Inflammatory macrophage treated with lipopolysaccharide for 4 hours (primary cell): ENCODE data around the gene SLC7A1.
"Not testable (repeated sequence)": the region's sequence is repeated elsewhere in the genome, so short reads cannot be mapped to it uniquely, and the experiment has no call there.

ENCODE experiments used
- DNase-seq: peaks from one replicate; pipeline ENCODE4 v3.0.0-alpha.2; 2020

The SLC7A1 gene

GRCh38 chr13:29595380-29596063 is at the start of gene SLC7A1:
SLC7A1 (minus strand) TSS chr13:29595688; CDS start chr13:29536188, 59,500 bp downstream.
- DNase-seq: peak; percentile 84

- no peak for DNase-seq
Observed at GRCh38 chr13:29640665-29641064, 45.2 kb upstream of the SLC7A1 start.

- not testable (repeated sequence) for DNase-seq
Observed at GRCh38 chr13:29636831-29637230, 41.3 kb upstream of the SLC7A1 start.

GRCh38 chr13:29624997-29625396 is 29.5 kb upstream of the SLC7A1 start:
- DNase-seq: no peak

DNA sequence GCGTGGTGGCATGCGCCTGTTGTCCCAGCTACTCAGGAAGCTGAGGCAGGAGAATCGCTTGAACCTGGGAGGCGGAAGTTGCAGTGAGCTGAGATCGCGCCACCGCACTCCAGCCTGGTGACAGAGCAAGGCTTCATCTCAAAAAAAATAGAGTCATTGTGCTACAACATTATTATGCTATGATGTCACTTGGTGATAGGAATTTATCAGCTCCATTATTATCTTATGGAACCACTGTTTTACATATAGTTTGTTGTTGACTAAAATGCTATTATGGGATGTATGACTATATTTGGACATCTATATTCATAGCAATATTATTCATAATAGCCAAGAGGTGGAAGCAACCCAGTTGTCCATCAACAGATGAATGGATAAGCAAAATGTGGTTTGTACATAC is 26.4 kb upstream of the SLC7A1 start:
- no peak for DNase-seq

GRCh38 chr13:29621051-29621800 is 25.7 kb upstream of the SLC7A1 start:
- DNase-seq: no peak

- DNase-seq: no peak
Observed at GRCh38 chr13:29619995-29620394, 24.5 kb upstream of the SLC7A1 start.

DNA sequence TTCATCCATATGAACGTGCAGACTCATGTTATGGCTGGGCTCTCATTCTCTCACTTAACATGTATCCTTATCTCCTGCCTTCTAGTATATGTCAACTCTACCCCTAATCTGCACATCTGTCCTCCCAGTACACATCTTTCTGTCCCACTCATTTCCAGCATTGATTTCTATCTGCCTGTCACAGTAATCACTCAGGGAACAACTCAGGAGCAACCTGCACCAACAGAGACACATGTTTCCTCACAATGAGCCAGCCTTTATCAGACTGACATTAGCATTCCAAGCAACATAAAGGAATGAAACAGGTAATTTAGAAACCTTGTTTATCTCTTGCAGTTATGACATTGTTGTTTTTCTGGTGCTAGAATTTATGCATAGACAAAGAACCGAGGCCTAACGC is 17.6 kb upstream of the SLC7A1 start:
- DNase-seq: no peak

- DNase-seq: no peak
Observed at GRCh38 chr13:29607465-29607864, 12.0 kb upstream of the SLC7A1 start.

DNA sequence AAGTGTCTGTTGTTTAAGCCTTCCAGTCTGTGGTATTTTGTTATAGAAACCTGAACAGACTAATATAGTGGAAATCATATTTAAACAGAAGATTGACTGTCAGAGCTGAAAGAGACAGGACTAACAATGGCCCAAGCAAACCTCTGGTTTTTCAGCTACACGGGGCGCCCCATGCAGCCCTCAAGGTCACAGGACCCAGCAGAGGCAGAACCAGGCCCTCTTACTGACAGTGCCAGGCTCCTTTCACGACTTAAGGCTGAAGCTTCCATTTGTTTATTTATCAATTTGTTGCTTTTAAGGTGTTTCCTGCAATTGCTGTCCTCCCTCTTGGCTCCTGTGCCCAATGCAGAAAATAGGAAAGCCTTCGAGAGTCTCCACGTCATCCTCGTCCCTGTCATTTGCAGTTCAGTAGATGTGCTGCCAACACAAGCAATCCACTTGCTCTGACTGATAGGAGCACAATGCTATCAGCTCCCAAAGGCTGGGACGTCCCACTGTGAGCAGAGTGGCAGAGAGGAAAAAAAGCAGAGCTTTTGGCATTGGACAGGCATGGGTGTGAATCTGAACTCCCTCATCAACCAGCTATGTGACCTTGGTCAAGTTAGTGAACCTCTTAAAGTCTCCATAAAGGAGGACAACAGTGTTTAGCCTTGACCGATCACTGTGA is 10.5 kb upstream of the SLC7A1 start:
- DNase-seq: no peak

DNA sequence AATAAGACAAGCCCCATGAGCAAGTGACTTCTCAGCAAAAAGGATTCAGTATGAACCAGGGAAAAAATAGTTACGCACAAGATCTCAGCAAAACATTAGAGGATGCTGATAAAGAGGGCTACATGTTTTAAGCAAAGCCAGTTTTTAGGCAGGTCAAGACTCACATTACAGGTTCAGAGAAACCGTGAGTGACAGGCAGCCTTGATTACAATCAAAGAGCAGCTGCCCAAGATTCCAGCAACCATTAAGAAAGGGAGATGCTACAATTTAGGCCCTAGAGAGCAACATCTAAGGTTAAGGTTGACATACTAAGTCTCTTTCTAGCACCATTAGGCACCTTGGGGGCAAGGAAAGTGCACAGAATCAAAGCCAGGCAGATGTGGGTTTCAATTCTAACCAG is 2.8 kb upstream of the SLC7A1 start:
- no peak for DNase-seq

DNA sequence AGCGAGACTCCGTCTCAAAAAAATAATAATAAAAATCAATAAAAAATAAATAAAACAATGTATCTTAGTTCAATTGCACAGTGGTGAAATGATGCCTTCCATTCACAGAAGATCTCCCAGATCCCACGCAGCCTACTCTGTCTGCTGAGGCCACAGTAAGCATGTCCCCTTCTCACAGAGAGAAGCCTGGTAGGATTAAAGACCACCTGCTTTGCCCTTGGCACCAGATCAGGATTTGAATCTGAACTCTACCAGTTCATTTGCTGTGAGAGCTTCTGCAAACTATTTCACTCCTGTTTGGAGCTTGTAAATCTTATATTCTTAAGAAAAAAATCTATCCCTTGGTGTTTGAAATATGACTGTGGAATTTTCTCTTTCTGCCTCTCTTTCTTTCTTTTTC is 2.2 kb upstream of the SLC7A1 start:
- no peak for DNase-seq

- DNase-seq: no peak
Observed at GRCh38 chr13:29597246-29597645, 1.8 kb upstream of the SLC7A1 start.

- DNase-seq: no peak
Observed at GRCh38 chr13:29596064-29596418, 553 bp upstream of the SLC7A1 start.

GRCh38 chr13:29594710-29595379 is 643 bp downstream of the SLC7A1 start:
- DNase-seq: peak; percentile 77

DNA sequence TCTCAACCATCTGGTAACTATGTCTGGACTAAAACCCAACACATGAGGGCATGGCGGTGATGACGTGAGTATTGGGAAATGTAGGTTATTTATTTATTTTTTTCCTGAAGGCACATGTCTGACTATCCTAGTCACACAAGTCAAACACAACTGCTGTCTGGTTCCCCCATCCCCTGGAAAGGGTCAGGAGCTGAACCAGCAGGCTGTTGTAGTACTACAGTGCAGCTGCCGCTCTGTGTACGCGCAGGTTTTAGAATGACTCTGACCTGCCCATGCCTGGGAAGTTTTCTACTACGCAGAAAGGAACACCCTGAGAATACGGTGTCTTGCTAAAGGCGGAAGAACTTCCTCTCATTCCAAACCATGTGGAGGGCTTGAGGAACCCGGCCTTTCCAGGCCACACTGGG is 1.2 kb downstream of the SLC7A1 start:
- DNase-seq: peak; percentile 56

- DNase-seq: no peak
Observed at GRCh38 chr13:29593605-29594297, 1.7 kb downstream of the SLC7A1 start.

- no peak for DNase-seq
Observed at GRCh38 chr13:29591310-29591709, 4.2 kb downstream of the SLC7A1 start.

DNA sequence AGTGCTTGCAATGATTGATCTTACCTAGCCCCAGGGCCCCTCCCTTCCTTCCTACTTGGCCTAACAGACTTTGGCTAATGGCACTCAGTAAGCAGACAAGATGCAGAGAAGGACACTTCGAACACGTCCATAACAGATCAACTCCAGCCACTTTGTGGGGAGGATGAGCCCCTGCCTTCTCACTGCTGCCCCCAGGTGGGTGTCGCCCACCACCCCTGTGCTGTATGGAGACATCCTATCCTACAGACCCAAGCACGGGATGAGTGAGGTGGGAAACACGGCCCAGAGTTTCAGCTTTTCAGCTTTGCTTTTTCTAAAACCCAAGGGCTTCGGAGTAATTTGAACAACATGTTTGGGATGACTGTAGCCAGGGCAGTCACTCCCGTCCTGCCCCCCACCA is 5.5 kb downstream of the SLC7A1 start:
- DNase-seq: no peak

- DNase-seq: no peak
Observed at GRCh38 chr13:29589234-29589633, 6.3 kb downstream of the SLC7A1 start.

DNA sequence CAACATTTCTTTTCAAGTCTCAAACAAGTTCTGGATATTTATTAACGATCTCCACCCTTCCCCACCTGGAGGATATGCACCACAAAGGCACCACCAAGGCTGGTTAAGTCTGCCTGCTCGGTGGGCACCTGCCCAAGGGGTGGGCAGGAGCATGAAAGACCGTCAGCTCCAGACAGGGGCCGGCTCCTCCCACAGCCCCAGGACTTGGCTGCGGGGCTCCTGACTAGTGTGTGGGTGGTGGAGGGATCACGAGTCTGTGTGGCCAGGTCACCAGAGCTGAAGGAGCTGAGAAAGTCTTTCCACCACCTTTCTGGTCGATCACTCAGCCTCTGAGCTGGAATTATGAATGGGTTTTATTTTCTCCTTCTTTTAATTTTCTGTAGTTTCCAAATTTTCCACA is 7.8 kb downstream of the SLC7A1 start:
- DNase-seq: no peak

- no peak for DNase-seq
Observed at GRCh38 chr13:29583073-29583785, 12.3 kb downstream of the SLC7A1 start.
